ENCODE data around the gene CDC40.

CDC40 gene

GRCh38 chr6:110180228-110181008 lies at the start of gene CDC40:
Gene CDC40, plus strand, starts transcription at chr6:110180427. Its CDS starts 18 bp downstream, at chr6:110180445.
- no peak for DNase-seq

- DNase-seq = no peak
Observed at GRCh38 chr6:110137924-110138887, 42.0 kb upstream of the CDC40 start.

DNA sequence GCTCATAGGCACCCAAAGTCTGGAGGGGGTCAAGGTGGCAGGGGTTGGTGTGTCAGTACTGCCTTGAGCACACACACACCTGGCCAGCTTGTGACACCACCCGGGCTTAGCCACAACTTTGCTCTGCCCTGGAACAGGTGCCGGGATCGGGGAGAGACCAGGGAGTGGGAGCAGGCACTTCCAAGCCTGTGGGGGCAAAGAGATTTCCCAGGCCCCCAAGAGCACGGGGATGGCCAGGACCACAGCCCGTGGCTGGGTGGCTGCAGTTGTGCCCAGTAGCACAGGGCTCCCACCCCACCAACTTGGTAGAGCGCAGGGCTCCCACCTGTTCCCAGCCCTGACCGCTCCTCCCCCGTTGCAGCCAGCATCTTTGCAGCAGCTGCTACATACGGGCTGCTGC lies 41.2 kb upstream of the CDC40 start:
- no peak for DNase-seq

GRCh38 chr6:110140650-110141049 lies 39.6 kb upstream of the CDC40 start:
- DNase-seq = no peak

- no peak for DNase-seq
Observed at GRCh38 chr6:110147870-110148269, 32.4 kb upstream of the CDC40 start.

- no peak for DNase-seq
Observed at GRCh38 chr6:110158479-110158878, 21.7 kb upstream of the CDC40 start.

DNA sequence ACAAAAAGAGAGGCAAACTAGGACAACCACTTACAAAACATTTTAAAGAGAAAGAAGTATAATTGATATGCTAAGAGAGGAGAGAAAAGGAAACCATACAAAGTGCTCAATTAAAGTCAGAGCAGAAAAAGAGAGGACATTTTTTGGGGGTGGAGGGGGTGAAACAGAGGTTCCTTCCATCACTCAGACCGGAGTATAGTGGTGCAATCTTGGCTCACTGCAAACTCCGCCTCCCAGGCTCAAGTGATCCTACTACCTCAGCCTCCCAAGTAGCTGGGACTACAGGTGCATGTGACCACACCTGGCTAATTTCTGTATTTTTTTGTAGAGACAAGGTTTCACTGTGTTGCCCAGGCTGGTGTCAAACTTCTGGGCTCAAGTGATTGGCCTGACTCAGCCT lies 10.1 kb upstream of the CDC40 start:
- no peak for DNase-seq

GRCh38 chr6:110173506-110174132 lies 6.6 kb upstream of the CDC40 start:
- no peak for DNase-seq

DNA sequence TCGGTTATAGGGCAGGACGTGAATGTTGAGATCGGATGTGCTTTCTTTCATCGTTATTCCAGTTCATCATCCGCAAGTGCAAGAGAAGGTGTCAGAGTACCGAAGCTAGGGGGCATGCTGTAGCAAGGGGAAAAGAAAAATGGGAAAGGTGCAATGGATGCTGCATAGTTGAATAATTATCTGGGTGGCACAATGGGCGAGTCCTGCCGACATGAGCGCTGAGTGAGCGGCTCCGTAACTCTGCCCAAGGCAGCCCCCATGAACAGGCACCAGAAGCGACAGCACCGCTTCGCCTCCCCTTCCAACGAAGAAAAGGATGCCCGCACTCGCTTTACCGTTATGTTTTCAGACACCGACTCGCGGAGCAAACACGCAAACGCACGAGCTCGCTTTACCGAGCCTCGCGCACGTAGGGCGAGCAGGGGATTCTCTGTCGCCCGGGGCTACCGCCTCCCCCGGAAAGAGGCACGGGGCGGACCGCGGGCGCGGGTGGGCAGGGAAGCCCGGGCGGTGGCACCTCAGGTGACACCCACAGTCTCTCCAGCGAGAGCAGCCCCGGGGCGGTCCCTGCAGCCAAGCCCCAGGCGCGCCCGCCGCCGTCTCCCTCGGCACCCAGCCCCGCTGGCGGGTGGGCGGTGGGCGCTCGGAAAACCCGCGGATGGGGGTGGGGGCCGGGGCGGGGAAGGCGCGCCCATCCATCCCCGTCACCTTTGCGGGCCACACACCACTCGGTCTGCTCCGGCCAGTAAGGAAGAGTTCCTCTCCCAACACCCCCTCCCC lies 1.4 kb upstream of the CDC40 start:
- DNase-seq = peak; percentile 61

DNA sequence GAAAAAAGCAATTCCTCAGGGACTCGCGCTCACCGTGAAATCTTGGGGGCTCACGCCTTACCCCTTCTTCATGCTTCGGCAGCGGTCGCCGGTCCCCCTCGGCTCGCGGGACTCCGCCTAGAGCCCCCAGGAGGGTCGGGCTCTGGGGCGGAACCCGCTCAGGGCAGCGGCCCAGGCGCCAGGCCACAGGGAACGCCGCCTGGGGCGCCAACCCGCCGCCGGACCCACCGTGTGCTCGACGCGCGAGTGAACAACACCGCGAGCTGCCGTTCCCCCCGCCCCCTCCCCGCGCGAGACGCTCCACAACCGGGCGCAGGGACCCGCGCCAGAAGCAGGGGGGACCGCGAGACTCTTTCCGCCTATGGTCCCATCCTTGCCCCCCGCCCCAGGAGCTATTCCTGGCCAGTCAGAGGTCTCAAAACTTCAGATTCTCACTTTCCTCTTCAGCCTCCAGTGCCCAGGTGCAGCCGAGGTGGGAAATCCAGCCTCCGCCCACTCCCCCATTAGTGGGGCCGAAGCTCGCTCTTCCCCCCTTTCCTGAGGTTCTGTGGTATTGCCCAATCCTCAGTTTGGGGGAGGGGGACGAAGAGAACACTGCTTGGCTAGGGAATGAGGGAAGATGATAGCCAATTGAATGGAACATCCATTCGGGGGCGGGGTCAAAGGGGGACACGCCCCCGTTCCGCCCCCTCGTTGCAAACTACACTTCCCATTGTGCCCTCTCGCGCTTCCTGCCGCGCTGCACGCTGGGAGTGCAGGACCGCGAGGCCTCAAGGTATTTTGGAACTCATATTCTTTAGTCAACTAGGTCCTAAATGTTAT lies 610 bp upstream of the CDC40 start, which contains the start of gene WASF1:
Gene WASF1, minus strand, starts transcription at position 265 of the 822 bp plus-strand sequence. CDS start 52,069 bp downstream, outside the sequence.
- peak; percentile 91 for DNase-seq

- DNase-seq = no peak
Observed at GRCh38 chr6:110181131-110182030, 1.2 kb downstream of the CDC40 start.

- no peak for DNase-seq
Observed at GRCh38 chr6:110183292-110183885, 3.2 kb downstream of the CDC40 start.

GRCh38 chr6:110185879-110186278 lies 5.7 kb downstream of the CDC40 start:
- no peak for DNase-seq

GRCh38 chr6:110188791-110189190 lies 8.6 kb downstream of the CDC40 start:
- no peak for DNase-seq

- DNase-seq = no peak
Observed at GRCh38 chr6:110190726-110191125, 10.5 kb downstream of the CDC40 start.

DNA sequence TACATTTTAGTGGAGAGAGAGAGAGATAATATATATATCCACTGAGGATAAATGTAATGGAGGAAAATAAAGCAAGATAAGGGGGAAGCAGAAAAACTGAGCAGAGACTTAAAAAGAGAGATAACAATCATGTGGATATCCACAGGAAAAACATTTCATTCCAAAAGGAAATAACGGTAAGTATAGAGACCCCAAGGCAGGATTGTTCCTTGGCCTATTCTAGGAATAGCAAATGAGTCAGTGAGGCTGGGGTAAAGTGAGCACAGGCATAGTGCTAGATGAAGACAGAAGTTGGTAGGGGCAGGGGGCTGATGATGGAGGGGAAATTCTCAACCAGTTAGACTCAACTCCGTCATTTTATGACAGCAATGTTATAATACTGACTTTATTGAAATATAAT lies 11.2 kb downstream of the CDC40 start:
- no peak for DNase-seq

GRCh38 chr6:110195639-110196038 lies 15.4 kb downstream of the CDC40 start:
- DNase-seq = no peak

GRCh38 chr6:110196874-110197273 lies 16.6 kb downstream of the CDC40 start:
- DNase-seq = no peak

- DNase-seq = no peak
Observed at GRCh38 chr6:110198561-110198960, 18.3 kb downstream of the CDC40 start.
